ENCODE measurements around the gene NUP155. TPM values are rescaled to one million over a fixed set of nuclear protein-coding genes. Genes with fewer than 3 reads are reported as not detected.
"Not testable (repeated sequence)": the region's sequence is repeated elsewhere in the genome, so short reads cannot be mapped to it uniquely, and the experiment has no call there.

NUP155 gene
- total RNA-seq, 1 donor from 2014 or later = 32.4 TPM

- DNase-seq (ENCODE audit: low spot score) = no peak
Observed at GRCh38 chr5:37283214-37283820, 87.6 kb downstream of the NUP155 start.

GRCh38 chr5:37275511-37275910 is 95.4 kb downstream of the NUP155 start:
- no peak for DNase-seq (ENCODE audit: low spot score)

GRCh38 chr5:37272511-37272910 is 98.4 kb downstream of the NUP155 start:
- peak; percentile 49 for DNase-seq (ENCODE audit: low spot score)

- not testable (repeated sequence) for DNase-seq (ENCODE audit: low spot score)
Observed at GRCh38 chr5:37268100-37268499, 102.8 kb downstream of the NUP155 start.

- no peak for DNase-seq (ENCODE audit: low spot score)
Observed at GRCh38 chr5:37255774-37256358, 115.0 kb downstream of the NUP155 start.

- DNase-seq (ENCODE audit: low spot score) = no peak
Observed at GRCh38 chr5:37254581-37254980, 116.3 kb downstream of the NUP155 start.

- DNase-seq (ENCODE audit: low spot score) = no peak
Observed at GRCh38 chr5:37251665-37252064, 119.2 kb downstream of the NUP155 start.

GRCh38 chr5:37249815-37250164 is 121.1 kb downstream of the NUP155 start:
- DNase-seq (ENCODE audit: low spot score) = no peak

- DNase-seq (ENCODE audit: low spot score) = peak; percentile 65
Observed at GRCh38 chr5:37248970-37249814, 121.7 kb downstream of the NUP155 start, which contains the start of gene CPLANE1. TSS of gene CPLANE1 (minus strand) at chr5:37249376. CDS start at chr5:37247698, 1,678 bp downstream.

GRCh38 chr5:37248421-37248969 is 122.4 kb downstream of the NUP155 start:
- no peak for DNase-seq (ENCODE audit: low spot score)

- DNase-seq (ENCODE audit: low spot score) = no peak
Observed at GRCh38 chr5:37247496-37247895, 123.4 kb downstream of the NUP155 start.

- DNase-seq (ENCODE audit: low spot score) = no peak
Observed at GRCh38 chr5:37247036-37247435, 123.9 kb downstream of the NUP155 start.

Other genes starting within 250 kb of the NUP155 start
- gene CPLANE1, start 121.7 kb downstream of the NUP155 start, total RNA-seq = 30.0 TPM
- gene WDR70, start 8.2 kb upstream of the NUP155 start, total RNA-seq = 53.4 TPM

Measured in ureter (tissue), 1 donor.